HK-2 (cell line): ENCODE data around the gene LRRC63.
A peak's percentile ranks its signal among the peaks of the same experiment; 100 is the strongest.
"Not testable (repeated sequence)": the region's sequence is repeated elsewhere in the genome, so short reads cannot be mapped to it uniquely, and the experiment has no call there.

Experiments used
- DNase-seq: peaks from one replicate; pipeline ENCODE4 v3.0.0-alpha.2; 2018; ENCODE audit not compliant: unreplicated experiment

The LRRC63 gene, protein sequence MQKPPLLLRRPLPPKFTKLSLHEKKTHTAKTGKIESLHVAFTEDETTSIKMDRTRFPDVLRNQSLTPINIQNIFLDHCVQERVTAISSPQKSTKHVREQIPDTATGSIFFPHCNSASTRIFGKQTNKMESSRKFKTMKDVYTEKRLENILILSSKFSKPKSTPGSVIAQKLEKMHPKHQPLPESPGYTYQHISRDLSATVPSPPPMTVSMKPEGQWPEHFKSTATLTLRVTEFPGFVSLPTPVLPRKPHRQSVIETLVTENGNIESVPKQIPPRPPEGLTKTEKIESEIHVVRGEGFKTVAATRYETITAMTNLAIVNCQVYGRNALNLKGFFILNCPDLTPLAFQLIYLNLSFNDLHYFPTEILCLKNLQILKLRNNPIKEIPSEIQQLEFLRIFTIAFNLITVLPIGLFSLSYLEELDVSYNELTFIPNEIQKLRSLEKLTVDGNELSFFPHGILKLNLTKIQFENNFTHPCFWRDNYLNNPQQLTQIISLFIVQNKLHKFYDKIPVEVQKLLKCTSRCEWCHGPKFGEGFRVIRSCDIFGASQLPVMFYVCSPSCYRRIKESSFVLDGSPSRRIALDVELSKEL

GRCh38 chr13:46211483-46212351 lies at the start of gene LRRC63:
LRRC63 (plus strand) TSS chr13:46211928; CDS start chr13:46213035, 1,107 bp downstream.
- peak; percentile 54 for DNase-seq

DNA sequence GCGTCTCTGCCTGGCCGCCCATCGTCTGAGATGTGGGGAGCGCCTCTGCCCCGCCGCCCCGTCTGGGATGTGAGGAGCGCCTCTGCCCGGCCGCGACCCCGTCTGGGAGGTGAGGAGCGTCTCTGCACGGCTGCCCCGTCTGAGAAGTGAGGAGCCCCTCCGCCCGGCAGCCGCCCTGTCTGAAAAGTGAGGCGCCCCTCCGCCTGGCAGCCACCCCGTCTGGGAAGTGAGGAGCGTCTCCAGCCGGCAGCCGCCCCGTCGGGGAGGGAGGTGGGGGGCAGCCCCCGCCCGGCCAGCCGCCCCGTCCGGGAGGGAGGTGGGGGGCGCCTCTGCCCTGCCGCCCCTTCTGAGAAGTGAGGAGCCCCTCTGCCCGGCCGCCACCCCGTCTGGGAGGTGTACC lies 49.0 kb upstream of the LRRC63 start:
- not testable (repeated sequence) for DNase-seq

GRCh38 chr13:46164661-46165060 lies 47.1 kb upstream of the LRRC63 start:
- DNase-seq, result no peak

DNA sequence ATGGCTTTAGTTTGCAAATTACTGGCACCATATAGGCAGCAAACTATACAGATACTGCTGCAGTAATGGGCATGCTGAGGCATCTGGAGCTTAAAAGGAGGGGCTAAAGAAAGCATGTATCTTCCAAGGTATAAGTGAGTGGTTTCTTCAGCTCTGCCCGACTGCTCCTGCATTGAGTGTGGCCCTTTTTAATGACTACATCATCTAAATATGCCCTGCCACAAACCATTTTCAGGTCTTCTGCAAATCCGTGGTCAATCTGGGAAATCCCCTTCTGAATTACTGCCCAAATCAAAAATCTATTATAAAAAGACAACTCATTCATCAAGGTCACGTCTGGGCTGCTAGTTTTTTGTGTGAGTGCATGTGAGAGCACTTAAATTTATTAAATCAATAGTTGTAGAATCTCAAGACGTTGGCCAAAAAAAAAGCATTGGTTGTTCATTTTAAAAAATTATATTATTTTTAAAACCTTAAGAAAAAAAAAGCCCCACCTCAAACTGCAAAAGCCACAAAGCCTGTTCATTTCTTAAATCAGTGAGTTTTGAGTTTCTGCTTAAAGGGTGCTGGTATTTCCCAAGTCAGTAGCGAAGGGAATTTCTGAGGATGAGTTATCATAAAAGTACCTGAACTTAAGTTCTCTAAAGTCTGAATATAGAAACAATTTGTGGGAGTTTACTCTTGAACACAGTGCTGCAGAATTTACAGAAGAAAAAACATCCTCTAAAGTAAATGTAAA lies 46.1 kb upstream of the LRRC63 start:
- peak; percentile 20 for DNase-seq

DNA sequence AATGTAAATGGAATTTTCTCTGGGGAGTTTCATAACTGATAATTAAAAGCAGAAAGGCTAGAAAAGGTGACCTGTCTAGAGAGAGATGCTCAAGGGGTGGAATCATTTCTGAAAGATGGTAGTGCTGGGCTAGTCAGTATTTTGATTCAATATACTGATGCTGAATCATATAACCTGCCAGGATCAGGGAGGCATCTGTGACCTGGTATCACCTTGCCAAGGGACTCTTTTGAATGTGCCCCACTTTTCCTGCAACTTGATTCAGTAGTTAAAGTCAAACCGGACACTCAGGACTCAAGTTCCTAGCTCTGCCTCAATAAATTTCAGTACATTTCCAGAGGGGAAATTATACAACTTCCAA lies 45.5 kb upstream of the LRRC63 start:
- DNase-seq, result no peak

- no peak for DNase-seq
Measured at GRCh38 chr13:46166947-46167610, 44.6 kb upstream of the LRRC63 start.

- no peak for DNase-seq
Measured at GRCh38 chr13:46168341-46168740, 43.4 kb upstream of the LRRC63 start.

- DNase-seq, result no peak
Measured at GRCh38 chr13:46168783-46169182, 42.9 kb upstream of the LRRC63 start.

DNA sequence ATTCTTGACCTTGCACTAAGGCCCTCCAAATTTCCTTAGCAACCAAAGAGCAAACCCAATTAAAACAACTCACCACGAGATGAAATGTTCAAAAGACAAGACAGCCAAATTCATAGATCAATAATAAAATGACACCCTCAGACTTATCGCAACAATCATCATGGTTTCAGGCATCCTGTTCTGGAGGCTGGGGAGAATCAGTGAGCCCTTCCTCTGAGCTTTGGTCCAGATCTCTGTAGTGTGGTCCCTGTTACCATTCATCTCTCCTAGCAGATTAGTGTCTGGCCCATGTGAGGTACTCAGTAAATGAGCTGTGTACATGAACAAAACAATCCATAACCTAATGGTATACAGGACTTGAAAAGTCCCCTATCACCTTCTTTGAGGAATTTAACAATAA lies 42.0 kb upstream of the LRRC63 start:
- no peak for DNase-seq

DNA sequence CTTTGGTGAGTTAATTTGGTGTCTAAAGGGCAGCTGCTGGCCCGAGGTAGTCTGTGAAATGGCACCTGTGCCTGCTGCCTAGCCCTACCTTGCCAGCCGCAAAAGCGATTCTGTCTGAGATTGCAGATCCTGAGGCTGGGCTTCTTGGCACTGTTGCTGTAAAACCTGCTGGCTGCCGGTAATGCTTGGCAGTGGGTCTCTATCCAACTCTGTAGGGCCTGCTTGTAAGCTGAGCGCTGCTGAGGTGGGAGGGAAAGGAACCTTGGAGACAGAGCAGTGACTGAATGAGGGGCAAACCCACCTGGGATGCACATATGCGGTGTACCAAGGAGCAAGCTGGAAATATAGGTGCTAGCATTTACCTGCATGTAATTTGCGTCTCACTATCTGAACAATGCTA lies 41.5 kb upstream of the LRRC63 start:
- DNase-seq, result no peak

DNA sequence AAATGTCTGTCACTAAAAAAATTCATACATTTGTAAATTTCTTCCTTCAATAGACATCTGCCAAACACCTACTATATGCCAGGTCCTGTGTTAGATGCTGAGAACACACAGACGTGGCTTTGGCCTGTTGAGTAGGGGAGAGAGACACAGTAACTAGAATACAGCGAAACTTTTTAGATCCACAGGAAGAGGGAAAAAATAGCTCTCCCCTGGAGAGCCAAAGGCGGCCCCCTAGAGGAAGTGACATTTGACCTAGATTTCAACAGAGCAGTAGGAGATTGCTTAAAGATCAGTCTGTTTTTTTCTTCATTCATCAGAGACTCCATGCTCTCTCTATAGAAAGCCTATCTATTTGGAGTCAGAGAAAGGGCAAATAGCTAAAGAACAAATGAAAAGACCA lies 41.0 kb upstream of the LRRC63 start:
- DNase-seq, result no peak

GRCh38 chr13:46171217-46171616 lies 40.5 kb upstream of the LRRC63 start:
- no peak for DNase-seq

GRCh38 chr13:46171739-46172138 lies 40.0 kb upstream of the LRRC63 start:
- no peak for DNase-seq

DNA sequence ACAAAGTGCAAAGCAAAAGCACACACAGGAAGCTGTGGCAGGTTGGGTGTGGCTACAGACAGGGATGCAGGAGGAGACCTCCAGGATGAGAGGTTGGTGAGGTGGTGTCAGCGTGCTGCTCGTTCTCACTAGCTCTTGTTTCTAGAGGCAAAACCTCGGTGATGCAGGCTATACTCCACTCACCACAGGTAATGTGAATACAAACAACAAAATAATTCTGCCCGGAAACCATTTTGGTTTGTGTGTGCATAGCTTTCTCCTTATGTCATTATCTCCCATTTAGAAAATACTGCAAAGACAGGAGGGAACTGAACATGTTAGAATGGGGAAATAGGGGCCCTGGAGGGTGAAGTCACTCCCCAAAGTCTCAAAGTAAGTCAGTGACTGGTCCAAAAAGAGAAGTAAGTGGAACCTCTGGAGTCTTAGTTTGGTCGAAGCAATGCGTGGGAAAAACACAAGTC lies 39.2 kb upstream of the LRRC63 start:
- no peak for DNase-seq

DNA sequence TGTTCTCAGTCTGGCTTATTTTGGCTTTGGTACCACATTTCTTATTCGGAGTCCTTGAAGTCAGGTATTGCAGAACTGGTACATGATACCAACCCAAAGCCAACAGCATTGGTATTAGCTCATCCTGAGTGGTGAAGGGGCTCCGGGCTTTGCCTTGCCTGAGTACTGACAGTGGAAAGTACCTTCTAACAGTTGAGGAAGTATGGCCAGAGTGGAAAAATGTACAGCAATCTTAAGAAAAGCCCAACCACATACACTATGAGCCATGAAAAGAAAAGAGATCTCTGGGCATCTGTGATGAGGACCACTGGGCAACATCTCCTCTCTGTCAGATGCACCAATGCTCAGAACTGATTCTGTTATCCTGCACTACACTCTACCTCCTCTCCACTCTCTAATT lies 38.1 kb upstream of the LRRC63 start:
- DNase-seq, result no peak

DNA sequence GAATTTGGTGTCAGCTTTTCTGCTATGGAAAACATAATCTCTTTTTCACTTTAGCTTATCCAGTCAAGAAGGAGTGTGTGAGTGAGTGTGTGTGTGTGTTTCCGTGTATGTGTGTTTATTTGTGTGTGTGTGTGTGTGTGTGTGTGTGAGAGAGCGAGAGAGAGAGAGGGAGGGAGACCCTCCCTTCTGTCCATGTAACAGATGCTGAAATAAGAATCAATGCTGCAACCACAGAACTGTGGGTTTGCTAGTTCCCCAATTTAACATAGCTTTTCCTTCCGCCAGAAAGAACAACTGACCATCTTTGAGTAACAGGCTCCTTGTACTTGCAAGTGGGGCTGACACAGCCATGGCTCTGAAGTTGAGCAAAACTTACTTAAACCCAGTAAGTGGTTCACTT lies 35.0 kb upstream of the LRRC63 start:
- DNase-seq, result no peak

GRCh38 chr13:46178143-46178542 lies 33.6 kb upstream of the LRRC63 start:
- no peak for DNase-seq

DNA sequence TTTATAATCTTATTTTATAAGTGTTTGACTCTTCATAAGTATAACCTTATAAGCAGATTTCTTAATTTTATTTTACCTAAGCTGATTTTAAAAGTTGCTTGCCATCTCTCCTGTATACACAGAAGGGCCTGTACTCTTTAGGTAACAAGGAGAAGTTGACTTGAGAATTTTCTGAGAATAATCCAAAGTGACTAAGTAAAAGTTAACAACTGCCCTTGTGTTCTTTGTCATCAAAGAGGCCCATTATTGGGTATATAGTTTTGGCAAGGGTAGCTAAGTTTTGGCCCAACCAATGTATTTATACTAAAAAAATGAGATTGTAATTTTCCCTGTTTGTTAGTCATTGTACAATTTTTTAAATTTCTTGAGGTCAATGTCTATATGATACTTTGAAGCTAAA lies 32.9 kb upstream of the LRRC63 start:
- no peak for DNase-seq

GRCh38 chr13:46179491-46179908 lies 32.2 kb upstream of the LRRC63 start:
- DNase-seq, result no peak

- no peak for DNase-seq
Measured at GRCh38 chr13:46179969-46180763, 31.6 kb upstream of the LRRC63 start.
